Stomach (tissue), 9 donors: ENCODE data around the gene SLC17A8. TPM values are rescaled to one million over a fixed set of nuclear protein-coding genes. Genes with fewer than 3 reads are reported as not detected.

ENCODE experiments used
- DNase-seq, 2 donors: peaks; one replicate each; pipeline versions ENCODE4 v3.0.0 to v3.0.0-alpha.2; 2013 to 2019
- H3K27ac ChIP-seq, 5 donors: fragments of 200-600 bp in 4 of 5; sonication (generic) in 4 of 5; one replicate each; pipeline ENCODE4 v1.5.1; 2013 to 2019; ENCODE audit warnings: mild to moderate bottlenecking in 1 of 5, moderate library complexity in 1 of 5
- H3K27me3 ChIP-seq, 3 donors: fragments of 200-600 bp; sonication (generic); one replicate each; pipeline ENCODE4 v1.5.1; 2017 to 2019; ENCODE audit warnings: mixed run types in 1 of 3
- H3K36me3 ChIP-seq, 4 donors: fragments of 200-600 bp; sonication (generic); 1 replicate in 3 of 4; 2 replicates in 1 of 4; pipeline ENCODE4 v1.5.1; 2016 to 2019
- H3K4me1 ChIP-seq, 4 donors: fragments of 200-600 bp; sonication (generic); one replicate each; pipeline ENCODE4 v1.5.1; 2016 to 2019
- H3K4me3 ChIP-seq, 4 donors: fragments of 200-600 bp; sonication (generic) in 3 of 4; one replicate each; pipeline ENCODE4 v1.5.1; 2016 to 2019; ENCODE audit warnings: mild to moderate bottlenecking in 1 of 4
- H3K9me3 ChIP-seq, 4 donors: fragments of 200-600 bp; sonication (generic); one replicate each; pipeline ENCODE4 v1.5.1; 2016 to 2019
- EP300 ChIP-seq: sonication (generic); formaldehyde crosslinking; IDR thresholded peaks from one replicate; pipeline ENCODE4 v1.6.1; 2017; ENCODE audit warnings: antibody characterized with exemption
- POLR2A ChIP-seq, 4 donors: fragments of 450-650 bp; IDR thresholded peaks; one replicate each; pipeline ENCODE4 v1.6.1; 2016; ENCODE audit warnings: antibody characterized with exemption in 4 of 4, control low read depth in 2 of 4, mild to moderate bottlenecking in 1 of 4, moderate library complexity in 1 of 4
- POLR2AphosphoS5 ChIP-seq, 3 donors: sonication (generic); formaldehyde crosslinking; IDR thresholded peaks; one replicate each; pipeline ENCODE4 v1.6.1; 2016; ENCODE audit warnings: antibody characterized with exemption in 3 of 3
- WGBS, 5 donors: extraction: QIAGEN DNeasy Blood & Tissue Kit in 3 of 5; methylation state at CpG; one replicate each; pipeline versions ENCODE4 v1.1.5 to v1.1.7; 2013 to 2018; 5-methylcytosine and 5-hydroxymethylcytosine counted together
- intact Hi-C: fragments of 100-400 bp; cut with DNase I; formaldehyde crosslinking; loops from one replicate; pipeline ENCODE4 v1.15.1; 2023; ENCODE audit warnings: low total_unique reads
- polyA plus RNA-seq, 3 donors: library from polyadenylated mRNA; stranded (reverse); fragments of 200-250 nt; gene quantifications; one replicate each; pipeline ENCODE4 v1.2.3, GENCODE V29; 2013
- total RNA-seq, 5 donors: library from RNA; depleted of rRNA; stranded (reverse); fragments of >200 nt; gene quantifications; one replicate each; pipeline versions ENCODE4 v1.1.0 to v1.2.3, GENCODE V29; 2014 to 2016
- TF ChIP-seq, protein P1 (sequence below), 7 experiments: fragments of 450-650 bp in 4 of 7; fragments of 200-600 bp in 3 of 7; sonication (generic) in 3 of 7; IDR thresholded peaks; one replicate each; pipeline ENCODE4 v1.5.1; 2016 to 2019; ENCODE audit warnings: antibody characterized with exemption in 7 of 7, control low read depth in 2 of 7, mild to moderate bottlenecking in 1 of 7
- donor health status: healthy with polysubstance abuse.
- donor health status: Bipolar disorder and iron deficiency.
- donor health status: healthy.

The SLC17A8 gene
- total and polyA plus RNA-seq, 8 donors, result 0.29 to 16.8 (median 1.7) TPM; not detected in 5

DNA sequence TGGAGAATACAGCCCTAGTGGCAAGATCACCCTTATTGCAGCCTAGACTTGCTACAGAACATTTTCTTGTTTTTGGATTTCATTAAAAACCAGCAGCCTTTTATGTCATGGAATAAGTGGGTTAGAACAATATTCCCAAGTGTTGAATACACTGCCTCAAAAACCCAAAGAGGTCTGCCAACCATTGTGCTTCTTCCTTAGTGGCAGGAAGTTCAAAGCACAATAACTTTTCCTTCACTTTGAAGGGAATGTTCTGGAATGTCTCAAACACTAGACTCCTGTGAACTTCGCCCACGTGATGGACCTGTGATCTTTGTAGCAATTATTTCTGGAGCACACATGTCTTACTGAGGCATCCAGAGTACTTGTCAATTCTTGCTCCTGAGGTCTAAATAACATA lies 8.5 kb downstream of the SLC17A8 start:
- TF ChIP-seq, protein P1, sequence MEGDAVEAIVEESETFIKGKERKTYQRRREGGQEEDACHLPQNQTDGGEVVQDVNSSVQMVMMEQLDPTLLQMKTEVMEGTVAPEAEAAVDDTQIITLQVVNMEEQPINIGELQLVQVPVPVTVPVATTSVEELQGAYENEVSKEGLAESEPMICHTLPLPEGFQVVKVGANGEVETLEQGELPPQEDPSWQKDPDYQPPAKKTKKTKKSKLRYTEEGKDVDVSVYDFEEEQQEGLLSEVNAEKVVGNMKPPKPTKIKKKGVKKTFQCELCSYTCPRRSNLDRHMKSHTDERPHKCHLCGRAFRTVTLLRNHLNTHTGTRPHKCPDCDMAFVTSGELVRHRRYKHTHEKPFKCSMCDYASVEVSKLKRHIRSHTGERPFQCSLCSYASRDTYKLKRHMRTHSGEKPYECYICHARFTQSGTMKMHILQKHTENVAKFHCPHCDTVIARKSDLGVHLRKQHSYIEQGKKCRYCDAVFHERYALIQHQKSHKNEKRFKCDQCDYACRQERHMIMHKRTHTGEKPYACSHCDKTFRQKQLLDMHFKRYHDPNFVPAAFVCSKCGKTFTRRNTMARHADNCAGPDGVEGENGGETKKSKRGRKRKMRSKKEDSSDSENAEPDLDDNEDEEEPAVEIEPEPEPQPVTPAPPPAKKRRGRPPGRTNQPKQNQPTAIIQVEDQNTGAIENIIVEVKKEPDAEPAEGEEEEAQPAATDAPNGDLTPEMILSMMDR (IDR thresholded peaks at IDR 0.05), result no peak
- no peak for TF ChIP-seq POLR2AphosphoS5 (IDR thresholded peaks at IDR 0.05)
- TF ChIP-seq POLR2A (IDR thresholded peaks at IDR 0.05), result no peak
- no peak for TF ChIP-seq EP300
- Histone ChIP-seq H3K4me3 (no peak overlapping the region), H3K4me1 (peaks cover 0 to 4% (median 0%) of the 10 kb centered on the region in 4 donors), H3K27ac (no peak overlapping the region), H3K27me3 (no peaks in the 10 kb centered on the region), H3K9me3 (peaks cover 0 to 7% (median 0%) of the 10 kb centered on the region in 4 donors), H3K36me3 (no peaks in the 10 kb centered on the region)
- intact Hi-C loops, result no loop called here
- no peak for DNase-seq
- WGBS, 5 donors, result 71 to 83% (median 74%) methylated on average over 2 of the region's 2 CpGs

GRCh38 chr12:100368066-100368465 lies 11.2 kb downstream of the SLC17A8 start:
- no peak overlapping the region for H3K27ac ChIP-seq
- intact Hi-C loops, result no loop called here
- H3K27me3 ChIP-seq, result no peaks in the 10 kb centered on the region
- 88 to 100% (median 93%) methylated on average over 1 of the region's 1 CpG for WGBS, 5 donors
- DNase-seq, result no peak
- no peaks in the 10 kb centered on the region for H3K36me3 ChIP-seq
- no peaks in the 10 kb centered on the region for H3K4me1 ChIP-seq
- no peak overlapping the region for H3K4me3 ChIP-seq
- TF ChIP-seq POLR2AphosphoS5 (IDR thresholded peaks at IDR 0.05) (no peak), EP300 (no peak), POLR2A (IDR thresholded peaks at IDR 0.05) (no peak)
- TF ChIP-seq, protein P1 (IDR thresholded peaks at IDR 0.05), result no peak
- peaks cover 0 to 7% (median 0%) of the 10 kb centered on the region in 4 donors for H3K9me3 ChIP-seq

- peaks cover 0 to 15% (median 2%) of the 10 kb centered on the region in 4 donors for H3K4me1 ChIP-seq
- no peak for TF ChIP-seq POLR2A (IDR thresholded peaks at IDR 0.05)
- TF ChIP-seq, protein P1 (IDR thresholded peaks at IDR 0.05), result no peak
- TF ChIP-seq POLR2AphosphoS5 (IDR thresholded peaks at IDR 0.05), result no peak
- TF ChIP-seq EP300, result no peak
- 84 to 94% (median 89%) methylated on average over 6 of the region's 6 CpGs for WGBS, 5 donors
- peaks cover 0 to 7% (median 0%) of the 10 kb centered on the region in 4 donors for H3K9me3 ChIP-seq
- no peaks in the 10 kb centered on the region for H3K36me3 ChIP-seq
- no peak overlapping the region for H3K27ac ChIP-seq
- intact Hi-C loops, result no loop called here
- DNase-seq, result no peak
- no peaks in the 10 kb centered on the region for H3K27me3 ChIP-seq
- H3K4me3 ChIP-seq, result no peak overlapping the region
Observed at GRCh38 chr12:100371146-100371545, 14.3 kb downstream of the SLC17A8 start.

DNA sequence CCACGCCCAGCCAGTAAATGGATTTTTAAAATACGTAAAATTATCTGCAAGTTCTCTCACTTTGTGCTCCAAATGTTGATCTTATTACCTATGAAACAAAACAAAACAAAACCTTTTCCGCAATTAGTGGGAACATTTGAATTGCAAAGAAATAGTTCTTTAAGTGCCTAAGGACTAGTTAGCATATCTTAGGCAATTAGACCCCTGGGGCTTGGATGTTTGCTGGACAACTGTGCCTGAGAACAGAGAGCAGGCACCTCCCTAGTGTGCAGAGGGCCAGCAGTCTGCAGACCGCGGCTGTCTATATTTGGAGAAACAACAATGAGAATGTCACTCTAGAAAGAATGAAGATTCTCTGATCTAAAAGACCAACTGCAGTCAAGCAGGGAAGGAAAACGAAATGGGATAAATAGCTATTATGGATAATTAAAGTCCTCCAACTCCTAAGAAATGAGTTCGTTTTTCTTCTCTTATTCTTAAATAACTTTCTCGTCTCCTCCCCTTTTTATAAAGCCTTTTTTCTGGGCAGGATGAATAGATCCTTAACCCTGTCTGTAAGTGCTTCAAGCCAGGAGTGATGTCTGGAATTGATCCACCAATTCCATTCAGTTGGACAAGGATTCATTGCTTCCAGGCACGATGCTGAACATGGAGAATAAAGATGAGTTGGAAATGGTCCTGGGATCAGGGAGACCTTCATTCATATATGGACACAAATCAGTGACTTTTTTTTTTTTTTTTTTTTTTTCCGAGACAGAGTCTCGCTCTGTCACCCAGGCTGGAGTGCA lies 16.2 kb downstream of the SLC17A8 start:
- DNase-seq, result peak in 1 of 2 donors; percentile 16
- Histone ChIP-seq H3K9me3 (peaks cover 0 to 7% (median 0%) of the 10 kb centered on the region in 4 donors), H3K4me1 (peaks cover 0 to 15% (median 2%) of the 10 kb centered on the region in 4 donors), H3K36me3 (no peaks in the 10 kb centered on the region), H3K27me3 (no peaks in the 10 kb centered on the region), H3K4me3 (no peak overlapping the region), H3K27ac (no peak overlapping the region)
- WGBS, 5 donors, result 49 to 52% (median 50%) methylated on average over 11 of the region's 11 CpGs
- intact Hi-C loops, result no loop called here
- TF ChIP-seq EP300 (no peak), POLR2A (IDR thresholded peaks at IDR 0.05) (no peak), POLR2AphosphoS5 (IDR thresholded peaks at IDR 0.05) (no peak)
- TF ChIP-seq, protein P1 (IDR thresholded peaks at IDR 0.05), result no peak
